GM11168 (cell line): ENCODE measurements around the gene RRAGB.
"Not testable (repeated sequence)": the region's sequence is repeated elsewhere in the genome, so short reads cannot be mapped to it uniquely, and the experiment has no call there.

Experiments
- in situ Hi-C: fragments of 300-500 bp; cut with MboI; formaldehyde crosslinking; loops from one replicate; pipeline ENCODE4 v1.12.0; 2022; ENCODE audit warnings: low sequenced_read_pairs; ENCODE audit not compliant: unreplicated experiment

The RRAGB gene, protein sequence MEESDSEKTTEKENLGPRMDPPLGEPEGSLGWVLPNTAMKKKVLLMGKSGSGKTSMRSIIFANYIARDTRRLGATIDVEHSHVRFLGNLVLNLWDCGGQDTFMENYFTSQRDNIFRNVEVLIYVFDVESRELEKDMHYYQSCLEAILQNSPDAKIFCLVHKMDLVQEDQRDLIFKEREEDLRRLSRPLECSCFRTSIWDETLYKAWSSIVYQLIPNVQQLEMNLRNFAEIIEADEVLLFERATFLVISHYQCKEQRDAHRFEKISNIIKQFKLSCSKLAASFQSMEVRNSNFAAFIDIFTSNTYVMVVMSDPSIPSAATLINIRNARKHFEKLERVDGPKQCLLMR

DNA sequence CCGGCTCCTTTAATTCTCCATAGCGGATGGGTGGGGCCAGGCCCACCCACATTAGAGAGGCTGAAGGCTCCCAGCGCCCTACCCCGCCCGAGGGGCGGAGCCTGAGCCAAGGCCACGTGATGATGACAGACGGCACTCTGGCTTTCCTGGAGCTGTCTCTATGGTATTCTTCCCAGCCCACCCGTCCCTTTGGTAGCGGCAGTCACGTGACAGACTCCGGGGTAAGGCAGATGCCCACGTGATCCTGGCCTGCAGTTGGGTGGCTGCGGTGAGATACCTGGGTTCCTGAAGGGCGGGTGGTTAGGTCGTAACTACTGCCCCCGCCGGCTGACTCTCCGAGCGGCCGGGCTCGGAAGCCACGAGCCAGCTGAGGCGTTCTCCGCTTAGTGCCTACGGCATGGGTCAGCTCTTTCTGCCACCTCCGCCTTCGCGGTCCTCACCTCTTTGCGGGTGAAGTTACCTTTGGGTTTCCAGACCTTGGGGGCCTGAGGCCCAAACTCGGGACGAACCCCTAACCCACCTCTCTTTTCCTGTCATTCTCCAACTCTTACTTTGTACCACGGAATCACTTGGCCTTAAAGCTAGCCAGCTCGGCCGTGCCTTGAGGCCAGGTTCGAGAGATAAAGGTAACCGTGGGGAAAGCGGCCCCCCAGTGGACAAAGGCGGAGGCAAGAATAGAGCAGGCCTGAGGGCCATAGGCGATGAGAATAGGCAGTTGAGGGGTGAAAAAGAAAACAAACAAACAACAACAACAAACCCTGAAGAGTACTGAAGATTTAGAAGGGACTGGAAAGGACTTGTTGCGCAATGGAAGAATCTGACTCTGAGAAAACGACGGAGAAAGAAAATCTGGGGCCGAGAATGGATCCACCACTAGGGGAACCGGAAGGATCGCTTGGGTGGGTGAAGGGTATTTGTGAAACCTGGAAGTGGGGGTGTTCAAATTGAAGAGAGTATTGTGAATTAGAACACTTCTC, at the start of gene RRAGB:
TSS of gene RRAGB (plus strand) at position 229 of the 977 bp plus-strand sequence. CDS start at position 808, 579 bp downstream.
- in situ Hi-C loops, result loop anchor here (25.0 kb wide), 1 partner anchor 231 kb away; the partner anchor contains the start of gene USP51

DNA sequence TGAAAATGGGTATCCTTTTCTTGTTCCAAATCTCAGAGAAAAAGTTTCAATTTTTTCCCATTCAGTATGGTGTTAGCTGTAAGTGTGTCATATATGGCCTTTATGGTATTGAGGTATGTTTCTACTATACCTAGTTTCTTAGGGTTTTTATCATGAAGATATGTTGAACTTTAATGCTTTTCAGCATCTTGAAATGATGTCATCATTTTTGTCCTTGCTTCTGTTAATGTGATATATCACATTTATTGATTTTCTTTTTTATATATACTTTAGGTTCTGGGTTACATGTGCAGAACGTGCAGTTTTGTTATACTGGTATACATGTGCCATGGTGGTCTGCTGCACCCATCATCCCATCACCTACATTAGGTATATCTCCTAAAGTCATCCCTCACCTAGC, 49.5 kb upstream of the RRAGB start:
- in situ Hi-C loops, result no loop called here

DNA sequence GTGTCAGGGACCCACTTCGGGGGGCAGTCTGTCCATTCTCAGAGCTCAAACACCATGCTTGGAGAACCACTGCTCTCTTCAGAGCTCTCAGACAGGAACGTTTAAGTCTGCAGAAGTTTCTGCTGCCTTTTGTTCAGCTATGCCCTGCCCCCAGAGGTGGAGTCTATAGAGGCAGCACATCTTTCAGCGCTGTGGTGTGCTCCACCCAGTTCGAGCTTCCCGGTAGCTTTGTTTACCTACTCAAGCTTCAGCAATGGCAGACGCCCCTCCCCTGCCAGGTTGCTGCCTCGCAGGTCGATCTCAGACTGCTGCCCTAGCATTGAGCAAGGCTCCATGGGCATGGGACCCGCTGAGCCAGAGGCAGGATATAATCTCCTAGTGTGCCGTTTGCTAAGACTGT, 29.0 kb upstream of the RRAGB start:
- in situ Hi-C loops, result not testable (repeated sequence)

DNA sequence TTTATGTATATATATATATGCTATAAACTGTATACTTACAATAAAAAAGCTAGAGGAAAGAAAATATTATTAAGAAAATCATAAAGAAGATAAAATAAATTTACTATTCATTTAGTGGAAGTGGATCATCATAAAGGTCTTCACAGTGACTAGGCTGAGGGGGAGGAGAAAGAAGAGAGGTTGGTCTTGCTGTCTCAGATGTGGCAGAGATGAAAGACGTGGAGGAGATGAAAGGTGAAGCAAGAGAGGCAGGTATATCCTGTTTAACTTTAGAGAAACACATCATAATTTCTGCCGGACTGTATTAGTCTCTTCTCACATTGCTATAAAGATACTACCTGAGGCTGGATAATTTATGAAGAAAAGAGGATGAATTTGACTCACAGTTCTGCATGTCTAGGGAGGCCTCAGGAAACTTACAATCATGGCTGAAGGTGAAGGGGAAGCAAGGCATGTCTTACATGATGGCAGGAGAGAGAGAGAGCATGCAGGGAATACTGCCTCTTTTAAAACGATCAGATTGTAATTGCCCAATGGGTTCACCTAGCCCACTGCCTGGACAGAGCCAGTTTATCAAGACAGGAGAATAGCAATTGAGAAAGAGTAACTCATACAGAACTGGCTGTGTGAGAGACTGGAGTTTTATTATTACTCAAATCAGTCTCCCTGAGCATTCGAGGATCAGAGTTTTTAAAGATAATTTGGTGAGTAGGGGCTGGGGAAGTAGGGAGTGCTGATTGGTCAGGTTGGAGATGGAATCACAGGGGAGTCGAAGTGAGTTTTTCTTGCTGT, 22.1 kb upstream of the RRAGB start:
- in situ Hi-C loops, result no loop called here

DNA sequence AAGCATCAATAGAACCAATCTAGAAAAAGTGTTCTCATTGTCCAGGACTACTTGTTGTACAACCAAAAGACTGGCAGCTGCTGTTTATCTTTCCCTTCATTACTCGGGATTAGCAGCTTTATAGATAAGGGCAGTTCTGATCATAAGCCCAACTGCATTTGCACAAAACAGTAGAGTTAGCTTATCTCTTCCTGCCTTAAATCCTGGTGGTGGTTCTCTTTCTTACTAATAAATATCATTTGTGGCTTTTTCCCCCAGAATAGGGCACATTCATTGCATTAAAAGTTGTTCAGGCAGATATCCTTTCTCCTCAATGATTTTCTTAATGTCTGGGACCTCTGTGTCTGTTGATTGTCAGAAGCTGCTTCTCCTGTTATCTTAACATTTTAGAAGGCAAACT, 20.2 kb upstream of the RRAGB start:
- in situ Hi-C loops, result no loop called here

DNA sequence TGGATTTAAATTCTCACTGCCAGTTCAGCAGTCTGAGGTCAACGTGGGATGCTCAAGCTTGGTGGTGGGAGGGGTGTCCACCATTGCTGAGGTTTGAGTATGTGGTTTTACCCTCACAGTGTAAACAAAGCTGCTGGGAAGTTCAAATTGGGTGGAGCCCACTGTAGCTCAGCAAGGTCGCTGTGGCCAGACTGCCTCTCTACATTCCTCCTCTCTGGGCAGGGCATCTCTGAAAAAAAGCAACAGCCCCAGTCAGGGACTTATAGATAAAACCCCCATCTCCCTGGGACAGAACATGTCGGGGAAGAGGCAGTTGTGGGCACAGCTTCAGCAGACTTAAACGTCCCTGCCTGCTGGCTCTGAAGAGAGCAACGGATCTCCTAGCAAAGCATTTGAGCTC, 14.9 kb upstream of the RRAGB start:
- in situ Hi-C loops, result loop anchor here (25.0 kb wide), 1 partner anchor 215 kb away; the partner anchor contains the start of gene USP51

DNA sequence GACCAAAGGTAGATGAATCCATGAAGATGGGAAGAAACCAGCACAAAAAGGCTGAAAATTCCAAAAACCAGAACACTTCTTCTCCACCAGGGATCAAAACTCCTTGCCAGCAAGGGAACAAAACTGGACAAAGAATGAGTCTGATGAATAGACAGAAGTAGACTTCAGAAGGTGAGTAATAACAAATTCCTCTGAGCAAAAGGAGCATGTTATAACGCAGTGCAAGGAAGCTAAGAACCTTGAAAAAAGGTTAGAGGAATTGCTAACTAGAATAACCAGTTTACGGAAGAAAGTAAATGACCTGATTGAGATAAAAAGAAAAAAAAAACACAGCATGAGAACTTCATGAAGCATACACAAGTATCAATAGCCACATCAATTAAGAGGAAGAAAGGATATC, 14.1 kb upstream of the RRAGB start:
- in situ Hi-C loops, result loop anchor here (25.0 kb wide), 1 partner anchor 216 kb away; the partner anchor contains the start of gene USP51

DNA sequence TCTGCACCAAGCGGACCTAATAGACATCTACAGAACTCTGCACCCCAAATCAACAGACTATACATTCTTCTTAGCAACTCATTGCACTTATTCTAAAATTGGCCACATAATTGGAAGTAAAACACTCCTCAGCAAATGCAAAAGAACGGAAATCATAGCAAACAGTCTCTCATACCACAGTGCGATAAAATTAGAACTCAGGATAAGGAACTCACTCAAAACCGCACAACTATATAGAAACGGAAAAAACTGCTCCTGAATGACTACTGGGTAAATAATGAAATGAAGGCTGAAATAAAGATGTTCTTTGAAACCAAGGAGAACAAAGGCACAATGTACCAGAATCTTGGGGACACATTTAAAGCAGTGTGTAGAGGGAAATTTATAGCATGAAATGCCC, 12.5 kb upstream of the RRAGB start:
- in situ Hi-C loops, result loop anchor here (25.0 kb wide), 1 partner anchor 218 kb away; the partner anchor contains the start of gene USP51

DNA sequence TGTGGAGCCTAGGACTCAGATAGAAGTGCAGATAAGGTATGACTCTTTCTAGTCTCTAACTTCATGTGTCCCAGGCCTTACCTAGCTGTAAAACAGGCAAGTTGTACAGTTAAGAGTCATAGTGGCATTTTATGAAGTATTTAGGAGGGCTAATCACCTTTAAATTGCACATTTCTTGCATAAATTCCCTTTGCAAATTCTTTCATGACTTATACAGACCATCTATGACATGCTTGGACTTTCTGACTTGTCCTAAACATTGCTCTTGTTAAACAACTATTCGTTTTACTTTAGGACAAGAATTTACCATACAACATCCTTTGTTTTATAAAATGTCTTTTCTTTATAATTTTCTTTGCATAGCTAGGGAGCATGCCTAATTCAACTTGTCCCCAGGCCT, 7.8 kb upstream of the RRAGB start:
- in situ Hi-C loops, result loop anchor here (25.0 kb wide), 1 partner anchor 222 kb away; the partner anchor contains the start of gene USP51

DNA sequence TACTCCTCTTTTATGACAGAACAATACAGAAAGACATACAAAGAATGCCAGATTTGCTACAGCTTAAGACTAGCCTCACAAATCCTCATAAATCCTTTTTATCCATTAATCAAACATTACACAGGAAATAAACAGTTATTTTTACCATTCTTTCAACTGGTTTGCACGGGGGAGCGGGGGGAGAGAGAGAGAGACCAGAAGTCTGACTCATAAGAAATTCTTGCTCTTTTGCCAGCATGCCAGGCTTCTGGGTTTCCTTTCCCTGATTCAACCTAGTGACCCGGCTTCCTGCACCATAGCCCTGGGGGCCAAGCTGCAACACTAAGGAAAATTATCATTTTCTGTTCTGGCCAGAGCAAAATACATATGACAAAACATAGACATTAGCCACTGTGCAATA, 6.8 kb upstream of the RRAGB start:
- in situ Hi-C loops, result loop anchor here (25.0 kb wide), 1 partner anchor 223 kb away; the partner anchor contains the start of gene USP51

DNA sequence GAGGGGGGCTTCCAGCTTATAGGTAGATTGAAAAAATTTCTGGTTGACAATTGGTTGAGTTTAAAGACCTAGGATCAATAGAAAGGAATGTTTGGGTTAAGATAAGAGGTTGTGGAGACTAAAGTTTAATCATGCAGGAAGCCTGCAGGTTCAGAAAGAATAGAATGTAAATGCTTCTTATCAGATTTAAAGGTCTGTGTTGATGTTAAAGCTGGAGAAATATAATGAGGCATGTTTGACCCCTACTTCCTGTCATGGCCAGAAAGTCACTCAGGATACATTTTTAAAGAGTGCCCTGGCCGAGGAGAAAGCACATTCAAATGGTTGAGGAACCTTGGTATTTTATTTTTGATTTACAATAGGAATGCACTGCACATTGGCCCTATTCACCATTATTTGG, 3.9 kb upstream of the RRAGB start:
- in situ Hi-C loops, result loop anchor here (25.0 kb wide), 1 partner anchor 226 kb away; the partner anchor contains the start of gene USP51

DNA sequence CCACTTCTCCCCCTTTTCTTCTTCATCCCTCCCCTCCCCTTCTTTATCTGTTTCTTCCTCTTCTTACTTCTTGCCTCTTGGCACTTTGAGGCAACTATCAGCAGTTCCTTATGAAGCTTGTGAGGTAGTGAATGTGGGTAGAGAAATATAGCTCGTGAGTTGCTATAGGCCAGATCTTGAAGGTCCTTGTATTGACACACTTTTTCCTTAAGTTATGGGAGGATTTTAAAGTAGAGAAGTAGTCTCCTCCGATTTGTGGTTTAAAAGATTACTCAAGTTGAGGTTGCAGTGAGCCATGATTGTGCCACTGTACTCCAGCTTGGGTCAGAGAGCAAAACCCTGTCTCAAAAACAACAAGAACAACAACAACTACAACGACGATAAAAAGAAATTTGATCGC, 3.4 kb upstream of the RRAGB start:
- in situ Hi-C loops, result loop anchor here (25.0 kb wide), 1 partner anchor 227 kb away; the partner anchor contains the start of gene USP51

DNA sequence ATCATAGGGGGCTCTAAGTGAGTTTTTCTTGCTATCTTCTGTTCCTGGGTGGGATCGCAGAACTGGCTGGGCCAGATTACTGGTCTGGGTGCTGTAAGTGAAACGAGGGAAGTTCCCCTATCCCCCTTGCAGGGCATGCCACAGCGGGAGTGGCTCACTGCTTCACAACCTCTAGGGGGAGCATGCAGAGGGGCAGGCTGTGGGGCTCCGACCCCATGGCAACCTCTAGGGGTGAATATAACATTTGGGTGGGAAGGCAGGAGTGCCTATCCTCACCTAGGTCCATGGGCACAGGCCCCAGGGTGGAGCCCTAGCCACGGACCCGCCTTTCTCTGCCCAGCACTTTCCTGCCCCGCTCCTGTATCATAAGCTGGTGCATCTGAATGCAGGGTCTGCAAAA, 1.7 kb upstream of the RRAGB start:
- in situ Hi-C loops, result loop anchor here (25.0 kb wide), 1 partner anchor 229 kb away; the partner anchor contains the start of gene USP51

DNA sequence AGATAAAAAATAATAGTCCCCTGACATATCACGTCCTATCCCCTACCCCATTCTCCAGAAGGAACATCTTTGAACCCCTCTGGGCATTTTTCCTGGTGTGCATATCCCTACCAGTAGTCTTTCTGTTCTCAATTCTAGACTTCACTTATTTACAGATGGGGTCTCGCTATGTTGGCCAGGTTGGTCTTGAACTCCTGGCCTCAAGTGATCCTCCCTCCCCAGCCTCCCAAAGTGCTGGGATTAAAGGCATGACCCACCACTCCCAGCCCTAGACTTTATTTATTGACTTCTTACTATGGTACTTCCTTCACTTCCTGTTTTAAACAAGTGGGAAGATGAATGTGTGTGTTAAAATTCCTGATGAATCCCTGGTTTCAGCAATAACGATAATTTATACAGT, 612 bp upstream of the RRAGB start:
- in situ Hi-C loops, result loop anchor here (25.0 kb wide), 1 partner anchor 230 kb away; the partner anchor contains the start of gene USP51

DNA sequence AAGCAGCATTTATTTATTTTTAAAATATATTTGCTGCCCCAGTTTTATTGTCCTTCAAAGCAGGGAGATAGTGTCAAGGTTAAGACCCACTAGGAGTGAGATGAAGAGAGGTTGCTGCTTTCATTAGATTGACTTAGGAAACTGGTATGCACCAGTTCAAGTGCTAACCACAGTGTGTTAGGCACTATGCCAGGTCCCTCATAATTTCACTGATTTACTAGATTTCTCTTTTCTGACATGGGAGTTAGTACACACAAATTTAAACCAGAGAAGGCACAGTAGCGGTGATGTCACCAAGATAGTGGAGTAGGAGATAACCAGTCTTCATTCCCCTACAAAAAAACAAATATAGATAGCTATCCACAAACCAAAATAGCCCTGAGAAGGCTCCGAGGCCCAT, 14.3 kb downstream of the RRAGB start:
- in situ Hi-C loops, result no loop called here

DNA sequence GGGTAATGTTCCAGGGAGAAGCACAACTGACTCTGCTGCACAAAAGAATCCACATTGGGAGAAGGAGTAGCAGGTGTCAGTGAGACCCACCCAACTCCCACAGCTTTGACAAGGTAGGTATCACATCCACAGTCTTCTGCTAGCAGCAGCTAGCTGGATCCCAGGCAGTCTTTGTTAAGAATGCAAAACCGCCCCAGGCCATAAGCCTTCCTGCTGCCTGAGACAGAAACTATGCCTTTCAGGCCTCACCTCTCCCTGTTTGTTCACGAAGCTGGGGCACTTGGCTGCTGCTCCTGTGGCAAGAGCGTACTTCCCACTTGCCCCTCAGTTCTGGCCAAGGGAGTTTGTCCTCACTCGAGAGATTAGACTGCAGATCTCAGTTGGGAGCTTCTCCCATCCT, 21.4 kb downstream of the RRAGB start:
- in situ Hi-C loops, result no loop called here

DNA sequence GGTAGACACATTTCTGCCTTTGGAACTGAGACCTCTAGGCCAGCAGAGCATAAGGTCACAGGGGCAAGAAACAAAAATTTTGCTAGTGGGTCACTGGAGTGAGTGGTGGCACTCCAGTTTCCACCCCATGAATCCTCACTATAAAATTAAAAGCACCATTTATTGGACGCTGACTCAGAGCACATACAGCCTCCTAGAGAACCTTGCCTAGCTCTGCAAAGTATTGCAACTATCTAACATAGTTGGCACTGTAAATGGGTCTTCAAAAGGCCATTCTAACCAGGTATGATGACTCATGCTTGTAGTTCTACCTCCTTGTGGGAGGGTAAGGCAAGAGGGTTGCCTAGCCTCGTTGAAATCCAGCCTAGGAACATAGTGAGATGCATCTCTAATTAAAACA, 25.1 kb downstream of the RRAGB start:
- in situ Hi-C loops, result no loop called here

DNA sequence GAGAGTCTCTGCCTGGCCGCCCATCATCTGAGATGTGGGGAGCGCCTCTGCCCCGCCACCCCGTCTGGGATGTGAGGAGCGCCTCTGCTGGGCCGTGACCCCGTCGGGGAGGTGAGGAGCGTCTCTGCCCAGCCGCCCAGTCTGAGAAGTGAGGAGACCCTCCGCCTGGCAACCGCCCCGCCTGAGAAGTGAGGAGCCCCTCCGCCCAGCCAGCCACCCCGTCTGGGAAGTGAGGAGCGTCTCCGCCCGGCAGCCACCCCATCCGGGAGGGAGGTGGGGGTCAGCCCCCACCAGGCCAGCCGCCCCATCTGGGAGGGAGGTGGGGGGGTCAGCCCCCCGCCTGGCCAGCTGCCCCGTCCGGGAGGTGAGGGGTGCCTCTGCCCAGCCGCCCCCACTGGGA, 30.9 kb downstream of the RRAGB start:
- in situ Hi-C loops, result not testable (repeated sequence)

DNA sequence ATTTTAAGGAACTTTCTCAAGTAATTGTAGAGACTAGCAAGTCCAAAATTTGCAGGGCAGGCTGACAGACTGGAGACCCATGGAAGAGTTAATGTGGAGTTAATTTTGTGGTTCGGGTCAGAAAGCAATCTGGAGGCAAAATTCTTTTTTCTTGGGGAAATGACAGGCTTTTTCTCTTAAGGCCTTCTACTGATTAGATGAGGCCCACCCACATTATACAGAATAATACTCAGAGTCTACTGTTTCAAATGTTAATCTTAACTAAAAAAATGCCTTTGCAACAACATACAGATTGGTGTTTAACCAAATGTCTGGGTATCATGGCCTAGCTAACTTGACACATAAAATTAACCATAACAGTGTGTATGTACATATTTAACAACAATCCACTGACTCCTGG, 32.7 kb downstream of the RRAGB start:
- in situ Hi-C loops, result no loop called here

DNA sequence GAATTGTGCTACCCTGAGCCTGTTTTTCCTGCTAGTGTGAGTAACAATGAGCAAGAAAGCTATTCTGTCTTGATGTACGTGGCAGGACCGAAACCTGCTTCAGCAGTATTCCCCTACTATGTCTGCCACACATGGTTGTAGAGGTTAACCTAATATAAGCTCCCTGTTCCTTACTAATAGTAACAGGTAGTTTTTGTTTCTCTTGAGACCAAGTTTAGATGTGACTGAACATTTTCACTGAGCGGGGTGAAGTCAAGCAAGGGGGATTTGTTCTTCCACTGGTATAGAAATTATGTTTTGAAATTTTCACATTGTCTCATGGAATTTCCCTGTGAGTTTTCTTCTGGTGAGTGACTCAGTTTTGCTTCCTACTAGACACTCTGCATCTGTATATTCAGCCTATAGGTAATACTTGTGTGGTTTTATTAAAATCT, 37.3 kb downstream of the RRAGB start:
- in situ Hi-C loops, result no loop called here
